Neural progenitor cell (in vitro differentiated cells): Measurements from ENCODE around the gene LMF1. TPM values are rescaled to one million over a fixed set of nuclear protein-coding genes. Genes with fewer than 3 reads are reported as not detected.
A peak's percentile ranks its signal among the peaks of the same experiment; 100 is the strongest.

ENCODE experiments used
- DNase-seq: peaks from one replicate; pipeline ENCODE4 v3.0.0-alpha.2; 2016; ENCODE audit warnings: low spot score
- H2AFZ ChIP-seq: fragments of 200-600 bp; sonication (generic); replicated peaks from 2 replicates; pipeline ENCODE4 v1.6.1; 2016; ENCODE audit warnings: antibody characterized with exemption
- H3F3A ChIP-seq: fragments of 200-600 bp; sonication (generic); 2 replicates; pipeline ENCODE4 v1.6.1; 2016; ENCODE audit warnings: antibody characterized with exemption, low read depth
- H3K27ac ChIP-seq: fragments of 200-600 bp; sonication (generic); 2 replicates; pipeline ENCODE4 v1.5.1; 2016; ENCODE audit warnings: mild to moderate bottlenecking
- H3K27me3 ChIP-seq: fragments of 200-600 bp; sonication (generic); 2 replicates; pipeline ENCODE4 v1.6.1; 2016; ENCODE audit warnings: mild to moderate bottlenecking, moderate library complexity
- H3K36me3 ChIP-seq: fragments of 200-600 bp; sonication (generic); 2 replicates; pipeline ENCODE4 v1.5.1; 2016
- H3K4me1 ChIP-seq: fragments of 200-600 bp; sonication (generic); 2 replicates; pipeline ENCODE4 v1.6.1; 2016; ENCODE audit warnings: mixed run types
- H3K4me2 ChIP-seq: fragments of 200-600 bp; sonication (generic); 2 replicates; pipeline ENCODE4 v1.6.1; 2016
- H3K4me3 ChIP-seq: fragments of 200-600 bp; sonication (generic); 2 replicates; pipeline ENCODE4 v1.5.1; 2016
- H3K79me2 ChIP-seq: fragments of 200-600 bp; sonication (generic); 2 replicates; pipeline ENCODE4 v1.6.1; 2016; ENCODE audit warnings: low read depth
- H3K9ac ChIP-seq: fragments of 200-600 bp; sonication (generic); 2 replicates; pipeline ENCODE4 v1.6.1; 2016
- H3K9me3 ChIP-seq: fragments of 200-600 bp; sonication (generic); 2 replicates; pipeline ENCODE4 v1.5.1; 2016; ENCODE audit warnings: low read depth
- H4K20me1 ChIP-seq: fragments of 200-600 bp; sonication (generic); 2 replicates; pipeline ENCODE4 v1.6.1; 2016; ENCODE audit warnings: low read depth
- H3K27ac Mint-ChIP-seq: 3 replicates; pipeline ENCODE4 v1.8.0; 2021; ENCODE audit warnings: mixed read lengths
- H3K27me3 Mint-ChIP-seq: 2 replicates; pipeline ENCODE4 v1.8.0; 2022; ENCODE audit warnings: low read depth, mild to moderate bottlenecking, inconsistent platforms, moderate library complexity, mixed read lengths; ENCODE audit not compliant: insufficient read depth
- H3K36me3 Mint-ChIP-seq: 3 replicates; pipeline ENCODE4 v1.8.0; 2021; ENCODE audit warnings: mixed read lengths
- H3K4me1 Mint-ChIP-seq: 3 replicates; pipeline ENCODE4 v1.8.0; 2021; ENCODE audit warnings: mixed read lengths
- H3K4me3 Mint-ChIP-seq: 3 replicates; pipeline ENCODE4 v1.8.0; 2021; ENCODE audit warnings: mild to moderate bottlenecking, moderate library complexity, mixed read lengths
- H3K9me3 Mint-ChIP-seq: 3 replicates; pipeline ENCODE4 v1.8.0; 2020; ENCODE audit warnings: mixed read lengths
- CTCF ChIP-seq: fragments of 200-600 bp; sonication (generic); IDR thresholded peaks from 2 replicates; pipeline ENCODE4 v1.5.1; 2017; ENCODE audit warnings: antibody characterized with exemption, mild to moderate bottlenecking
- EZH2 ChIP-seq: fragments of 200-600 bp; sonication (generic); IDR thresholded peaks from 2 replicates; pipeline ENCODE4 v1.6.1; 2017; ENCODE audit warnings: antibody characterized with exemption, mild to moderate bottlenecking, moderate library complexity
- EZH2phosphoT487 ChIP-seq: fragments of 200-600 bp; sonication (generic); IDR thresholded peaks from 2 replicates; pipeline ENCODE4 v1.6.1; 2017; ENCODE audit warnings: antibody characterized with exemption
- total RNA-seq: library from RNA; depleted of rRNA; stranded (reverse); fragments of >200 nt; gene quantifications from 2 replicates; pipeline ENCODE4 v1.2.3, GENCODE V29; 2015; ENCODE audit warnings: low replicate concordance

Gene LMF1
- total RNA-seq, 1 donor from 2014 or later = 3.4 TPM

GRCh38 chr16:971981-972315, 1.2 kb upstream of the LMF1 start:
- H3K4me3 Mint-ChIP-seq = peak overlapping the region; percentile 82
- no peak overlapping the region for H3K4me3 ChIP-seq
- H3K27ac ChIP-seq = no peak overlapping the region
- H3K9ac ChIP-seq = no peak overlapping the region
- H3K27me3 ChIP-seq = peaks cover 21% of the 10 kb centered on the region
- no peaks in the 10 kb centered on the region for H3K36me3 Mint-ChIP-seq
- H3K9me3 Mint-ChIP-seq = no peaks in the 10 kb centered on the region
- no peak overlapping the region for H3K4me2 ChIP-seq
- H3K27ac Mint-ChIP-seq = no peak overlapping the region
- TF ChIP-seq EZH2 (no peak), CTCF (no peak), EZH2phosphoT487 (no peak)
- no peaks in the 10 kb centered on the region for H3K36me3 ChIP-seq
- no peaks in the 10 kb centered on the region for H3K9me3 ChIP-seq
- H4K20me1 ChIP-seq = peaks cover 21% of the 10 kb centered on the region
- H3K4me1 ChIP-seq = peaks cover 26% of the 10 kb centered on the region
- no peaks in the 10 kb centered on the region for H3K79me2 ChIP-seq
- H2AFZ ChIP-seq = no peak overlapping the region
- H3F3A ChIP-seq = peaks cover 39% of the 10 kb centered on the region
- no peak for DNase-seq
- peaks cover 48% of the 10 kb centered on the region for H3K4me1 Mint-ChIP-seq
- H3K27me3 Mint-ChIP-seq = peaks cover 20% of the 10 kb centered on the region

GRCh38 chr16:971582-971905, 760 bp upstream of the LMF1 start:
- peaks cover 39% of the 10 kb centered on the region for H3F3A ChIP-seq
- H3K4me2 ChIP-seq = peak overlapping the region; percentile 69
- no peak for DNase-seq
- H3K27ac ChIP-seq = no peak overlapping the region
- Mint-ChIP-seq H3K36me3 (peaks cover 3% of the 10 kb centered on the region), H3K27me3 (peaks cover 20% of the 10 kb centered on the region), H3K9me3 (peaks cover 3% of the 10 kb centered on the region), H3K4me3 (peak overlapping the region; percentile 82), H3K4me1 (peaks cover 52% of the 10 kb centered on the region), H3K27ac (no peak overlapping the region)
- no peaks in the 10 kb centered on the region for H3K9me3 ChIP-seq
- TF ChIP-seq CTCF = no peak
- TF ChIP-seq EZH2 = no peak
- TF ChIP-seq EZH2phosphoT487 = no peak
- no peaks in the 10 kb centered on the region for H3K36me3 ChIP-seq
- no peak overlapping the region for H2AFZ ChIP-seq
- H4K20me1 ChIP-seq = peaks cover 21% of the 10 kb centered on the region
- H3K27me3 ChIP-seq = peaks cover 21% of the 10 kb centered on the region
- peaks cover 26% of the 10 kb centered on the region for H3K4me1 ChIP-seq
- no peaks in the 10 kb centered on the region for H3K79me2 ChIP-seq
- H3K4me3 ChIP-seq = no peak overlapping the region
- H3K9ac ChIP-seq = no peak overlapping the region

- H3K36me3 Mint-ChIP-seq = peaks cover 13% of the 10 kb centered on the region
- peak overlapping the region; percentile 31 for H3K9ac ChIP-seq
- no peaks in the 10 kb centered on the region for H3K36me3 ChIP-seq
- peak overlapping the region; percentile 83 for H3K4me3 ChIP-seq
- no peak overlapping the region for H3K27ac ChIP-seq
- H3K4me2 ChIP-seq = peak overlapping the region; percentile 90
- H3K27me3 Mint-ChIP-seq = peaks cover 17% of the 10 kb centered on the region
- peaks cover 39% of the 10 kb centered on the region for H3F3A ChIP-seq
- H3K27me3 ChIP-seq = peaks cover 21% of the 10 kb centered on the region
- DNase-seq = peak; percentile 56
- no peak overlapping the region for H3K27ac Mint-ChIP-seq
- H3K79me2 ChIP-seq = no peaks in the 10 kb centered on the region
- H3K4me1 ChIP-seq = peaks cover 26% of the 10 kb centered on the region
- H4K20me1 ChIP-seq = peaks cover 21% of the 10 kb centered on the region
- H3K4me1 Mint-ChIP-seq = peaks cover 61% of the 10 kb centered on the region
- TF ChIP-seq EZH2 = no peak
- TF ChIP-seq EZH2phosphoT487 = no peak
- TF ChIP-seq CTCF = no peak
- no peaks in the 10 kb centered on the region for H3K9me3 ChIP-seq
- H3K9me3 Mint-ChIP-seq = peaks cover 12% of the 10 kb centered on the region
- H2AFZ ChIP-seq = peak overlapping the region; percentile 90
- H3K4me3 Mint-ChIP-seq = peak overlapping the region; percentile 87
Observed at GRCh38 chr16:970386-970765, 408 bp downstream of the LMF1 start.
